Middle frontal gyrus (tissue), 1 donor: ENCODE data around the gene MRGPRE.

Experiments used
- DNase-seq: peaks from one replicate; pipeline ENCODE4 v3.0.0-alpha.2; 2015; ENCODE audit warnings: low spot score; ENCODE audit errors: extremely low spot score

MRGPRE gene

DNA sequence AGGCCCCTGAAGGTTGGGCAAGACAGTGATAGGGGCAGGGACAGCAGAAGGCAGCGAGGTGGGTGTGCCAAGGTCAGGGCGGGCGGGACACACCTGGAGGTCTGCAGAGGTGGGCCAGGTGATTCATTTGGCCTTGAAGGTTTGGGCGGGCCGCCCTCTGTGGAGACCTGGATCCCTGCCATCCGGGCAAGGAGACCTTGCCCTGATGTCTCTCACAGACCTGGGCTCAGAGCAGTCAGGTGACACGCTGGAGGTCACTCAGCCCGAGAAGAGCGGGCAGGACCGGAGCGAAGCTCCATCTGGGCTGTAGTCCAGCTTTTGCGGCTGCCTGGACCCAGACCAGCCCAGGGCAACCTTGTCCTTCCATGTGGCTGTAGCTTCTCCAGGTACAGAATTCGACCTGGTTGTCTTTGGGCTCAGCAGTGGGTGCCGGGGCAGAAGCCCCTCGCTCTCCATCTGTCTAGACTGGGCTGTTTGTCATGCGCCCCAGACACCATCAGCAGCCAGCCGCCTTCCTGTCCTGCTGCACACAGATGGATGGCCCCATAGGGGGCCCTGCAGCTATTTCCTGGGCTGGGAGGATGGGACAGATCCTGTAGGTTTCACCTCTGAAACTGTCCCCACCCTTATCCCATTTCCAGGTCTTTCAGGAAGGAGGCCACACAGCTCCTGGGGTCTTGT lies 16.7 kb downstream of the MRGPRE start:
- DNase-seq: no peak

DNA sequence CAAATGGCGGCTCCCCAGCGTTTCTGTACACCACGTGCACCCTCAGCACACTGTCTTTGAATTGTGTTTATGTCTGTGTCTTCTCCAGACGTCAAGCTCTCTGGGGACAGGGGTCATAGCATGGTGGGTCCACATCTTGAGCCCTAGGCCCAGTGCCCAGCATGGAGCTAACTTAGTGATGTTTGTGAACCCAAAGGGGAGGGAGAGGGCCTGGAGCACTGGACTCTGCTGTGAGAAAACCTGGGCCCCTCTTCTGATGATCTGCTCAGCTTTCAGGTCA lies 17.9 kb downstream of the MRGPRE start:
- no peak for DNase-seq

DNA sequence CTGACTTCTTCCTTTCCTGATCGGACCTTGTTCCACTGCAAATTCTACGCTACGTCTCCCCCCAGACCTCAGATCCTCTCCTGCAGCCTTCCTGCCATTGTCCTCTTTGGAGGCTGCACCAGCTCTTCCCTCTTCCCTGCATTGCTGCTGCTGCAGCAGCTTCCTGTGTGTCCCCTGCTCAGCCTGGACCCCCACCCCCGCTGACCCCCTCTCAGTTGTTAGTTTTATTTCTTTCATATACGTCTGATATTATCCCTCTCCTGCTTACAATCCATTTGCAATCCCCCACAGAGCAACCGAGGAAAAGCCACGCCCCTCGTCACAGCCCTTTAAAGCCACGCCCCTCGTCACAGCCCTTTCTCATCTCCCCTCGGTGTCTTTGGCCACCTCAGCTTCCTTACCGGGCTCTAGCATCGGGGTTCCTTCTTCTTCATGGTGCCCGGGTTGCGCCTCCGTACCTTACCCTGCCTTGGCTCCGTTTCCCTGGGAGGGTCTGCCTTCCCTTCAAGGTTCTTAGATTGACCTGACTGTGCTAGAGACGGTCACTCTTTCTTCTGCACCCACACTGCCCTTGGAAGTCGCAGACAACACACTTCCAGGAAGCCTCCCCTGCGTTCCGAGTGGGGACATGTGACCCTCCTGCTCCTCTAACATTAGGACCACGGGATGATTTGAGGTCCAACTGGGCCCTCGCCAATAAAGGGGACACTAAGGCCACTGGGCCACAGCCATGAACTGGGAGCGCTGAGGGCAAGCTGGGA lies 18.4 kb downstream of the MRGPRE start:
- no peak for DNase-seq

DNA sequence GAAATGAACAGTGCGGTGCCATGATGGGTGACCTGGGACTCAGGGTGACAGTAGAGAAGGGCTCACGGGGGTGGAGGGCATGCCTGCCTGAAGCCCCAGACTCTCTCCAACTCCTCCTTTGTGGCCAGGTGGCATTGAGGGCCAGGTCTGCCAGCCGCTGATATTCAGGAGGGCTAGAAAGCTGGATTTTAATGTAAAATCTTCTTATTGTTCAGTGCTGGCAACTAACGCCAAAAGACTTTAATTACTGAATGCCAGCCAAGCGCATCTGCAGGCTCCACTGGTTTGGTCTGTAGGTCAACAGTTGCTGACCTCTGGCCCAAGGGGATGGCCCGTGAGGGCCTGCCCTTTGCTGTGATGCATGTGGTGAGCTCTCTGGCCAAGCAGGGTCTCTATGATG lies 23.9 kb downstream of the MRGPRE start:
- DNase-seq: no peak

DNA sequence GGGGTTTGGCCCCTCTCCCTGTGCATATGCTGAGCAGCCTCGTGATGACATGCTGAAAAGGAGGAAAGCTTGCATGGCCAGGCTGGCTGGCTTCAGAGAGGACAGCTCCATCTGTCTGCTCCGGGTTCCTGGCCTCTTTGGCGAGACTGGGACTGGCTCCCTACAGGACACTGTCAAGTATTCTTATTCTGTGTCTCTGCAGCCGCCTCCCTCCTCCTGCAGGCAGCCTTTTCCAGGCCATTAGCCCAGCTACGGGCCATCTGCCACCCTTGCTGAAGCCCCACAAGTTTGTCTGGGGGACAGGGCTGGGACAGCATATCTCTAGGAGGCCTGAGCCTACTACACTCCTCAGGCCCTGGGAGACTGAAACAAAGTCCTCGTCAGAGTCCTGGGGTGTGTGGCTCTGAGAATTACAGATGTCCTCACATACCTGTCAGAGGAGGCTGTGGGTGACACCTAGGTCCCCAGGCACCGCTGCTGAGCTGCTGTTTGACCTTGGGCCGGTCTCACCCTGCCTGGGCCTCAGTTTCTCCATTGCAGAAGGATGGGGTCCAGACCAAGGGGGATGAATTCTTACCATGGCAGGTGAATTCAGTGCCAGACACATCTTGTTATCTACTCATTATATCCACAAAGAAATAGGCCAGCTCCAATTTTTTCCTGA lies 24.6 kb downstream of the MRGPRE start:
- no peak for DNase-seq

DNA sequence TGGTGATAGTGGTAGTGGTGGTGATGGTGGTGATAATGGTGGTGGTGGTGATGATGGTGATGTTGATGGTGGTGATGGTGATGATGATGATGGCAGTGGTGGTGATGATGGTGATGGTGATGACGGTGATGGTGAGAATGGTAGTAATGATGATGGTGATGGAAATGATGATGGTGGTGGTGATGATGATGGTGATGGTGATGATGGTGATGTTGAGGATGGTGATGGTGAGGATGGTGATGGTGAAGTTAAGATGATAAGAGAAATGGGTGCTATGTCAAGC lies 25.4 kb downstream of the MRGPRE start:
- DNase-seq: no peak

DNA sequence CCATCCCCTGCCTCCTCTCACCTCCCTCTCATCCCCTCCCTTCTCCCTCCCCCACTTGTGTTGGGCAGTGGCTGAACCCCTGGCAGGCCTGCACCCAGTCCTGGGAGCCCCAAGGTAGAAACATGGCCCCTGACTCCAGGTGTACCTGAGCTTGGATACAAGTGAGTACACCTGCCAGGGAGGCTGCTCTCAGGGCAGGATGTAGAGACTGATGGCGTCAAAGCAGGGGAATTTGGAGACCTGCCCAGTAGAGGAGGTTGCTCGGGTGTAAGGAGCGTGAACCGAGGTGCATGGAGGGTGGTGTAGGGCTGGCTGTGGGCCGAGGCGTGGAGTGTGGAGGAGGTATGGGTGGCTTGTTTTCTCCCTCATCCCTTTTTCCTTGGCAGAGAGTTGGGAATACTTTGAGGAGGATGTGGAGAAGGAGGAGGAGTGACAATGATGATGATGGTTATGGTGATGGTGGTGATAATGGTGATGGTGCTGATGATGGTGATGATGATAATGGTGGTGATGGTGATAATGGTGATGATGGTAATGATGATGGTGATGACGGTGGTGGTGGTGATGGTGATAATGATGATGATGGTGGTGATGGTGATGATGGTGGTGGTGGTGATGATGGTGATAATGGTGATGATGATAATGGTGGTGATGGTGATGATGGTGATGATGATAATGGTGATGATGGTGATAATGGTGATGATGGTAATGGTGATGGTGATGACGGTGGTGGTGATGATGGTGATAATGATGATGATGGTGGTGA lies 25.9 kb downstream of the MRGPRE start:
- no peak for DNase-seq

DNA sequence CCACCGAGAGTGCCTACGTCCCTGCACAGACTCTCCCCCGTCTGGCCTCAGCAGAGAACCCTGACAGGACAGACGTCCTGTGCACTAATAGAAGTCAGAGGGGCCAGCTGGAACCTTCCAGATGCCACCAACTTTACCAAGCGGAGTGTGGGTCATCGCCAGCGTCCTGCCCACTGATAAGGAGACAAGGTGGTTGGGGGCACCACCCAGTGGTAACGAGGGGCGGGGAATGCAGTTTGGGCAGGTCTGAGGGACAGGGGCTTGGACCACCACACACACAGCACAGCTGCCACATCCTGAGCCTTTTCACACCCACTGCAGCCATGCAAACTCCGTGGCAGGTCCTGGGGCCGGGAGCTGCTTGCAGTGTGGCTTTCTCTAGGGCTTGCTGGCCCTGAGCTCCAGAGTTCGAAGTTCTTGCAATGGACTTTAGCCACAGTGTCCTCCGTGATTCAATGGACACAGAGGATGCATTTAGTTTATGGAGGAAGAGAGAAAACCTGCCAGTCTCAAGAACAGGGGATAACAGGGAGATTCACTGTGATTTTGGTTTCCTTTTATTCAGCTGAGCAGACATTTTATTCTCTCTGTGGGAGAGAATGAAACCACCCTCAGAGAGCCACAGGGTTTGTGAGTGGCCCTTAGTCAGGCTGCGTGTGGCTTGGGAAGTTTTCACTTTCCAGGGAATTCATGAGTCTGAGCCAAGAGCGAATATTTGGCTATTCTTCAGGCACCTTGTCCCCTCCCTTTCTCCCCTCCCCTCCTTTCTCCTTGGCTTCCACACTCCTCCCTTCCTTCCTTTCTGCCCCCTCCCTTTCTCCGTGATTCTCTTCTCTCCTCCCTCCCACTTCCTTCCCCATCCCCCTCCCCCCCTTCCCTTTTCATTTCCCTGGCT lies 26.7 kb downstream of the MRGPRE start:
- DNase-seq: no peak

DNA sequence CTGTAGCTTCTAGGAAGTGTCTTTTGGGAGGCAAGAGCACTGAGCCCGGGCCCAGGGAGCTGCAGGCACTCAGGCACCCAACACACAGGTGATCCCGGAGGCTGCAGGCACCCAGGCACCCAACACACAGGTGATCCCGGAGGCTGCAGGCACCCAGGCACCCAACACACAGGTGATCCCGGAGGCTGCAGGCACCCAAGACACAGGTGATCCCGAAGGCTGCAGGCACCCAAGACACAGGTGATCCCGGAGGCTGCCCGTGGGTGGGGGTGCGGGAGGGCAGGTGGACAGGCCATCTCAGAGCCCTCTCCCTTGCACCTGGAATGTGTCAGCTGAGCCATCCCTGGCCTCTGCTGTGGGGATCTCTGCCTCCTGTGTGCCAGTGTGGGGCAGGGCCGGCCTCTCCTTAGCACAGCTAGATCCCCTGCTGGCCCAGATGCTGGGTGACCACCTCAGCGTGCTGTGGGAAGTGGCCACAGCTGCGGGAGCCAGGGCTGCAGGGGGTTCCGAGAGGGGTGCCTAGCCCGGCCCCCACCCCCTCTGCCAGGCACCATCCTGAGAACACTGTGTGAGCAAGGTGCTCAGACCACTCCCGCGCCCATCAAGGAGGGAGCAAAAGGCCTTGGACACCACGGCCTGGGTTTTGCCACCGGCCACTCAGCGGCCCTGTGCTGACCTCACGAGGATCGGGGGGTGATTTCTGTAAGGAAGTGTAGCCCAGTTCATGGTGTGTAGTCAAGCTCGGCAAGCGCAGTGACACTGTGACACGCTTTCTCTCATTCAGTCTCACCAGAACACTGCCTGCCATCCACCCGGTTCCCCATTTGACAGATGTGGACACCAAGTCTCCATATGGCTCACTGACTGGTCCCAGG lies 27.8 kb downstream of the MRGPRE start:
- DNase-seq: no peak

DNA sequence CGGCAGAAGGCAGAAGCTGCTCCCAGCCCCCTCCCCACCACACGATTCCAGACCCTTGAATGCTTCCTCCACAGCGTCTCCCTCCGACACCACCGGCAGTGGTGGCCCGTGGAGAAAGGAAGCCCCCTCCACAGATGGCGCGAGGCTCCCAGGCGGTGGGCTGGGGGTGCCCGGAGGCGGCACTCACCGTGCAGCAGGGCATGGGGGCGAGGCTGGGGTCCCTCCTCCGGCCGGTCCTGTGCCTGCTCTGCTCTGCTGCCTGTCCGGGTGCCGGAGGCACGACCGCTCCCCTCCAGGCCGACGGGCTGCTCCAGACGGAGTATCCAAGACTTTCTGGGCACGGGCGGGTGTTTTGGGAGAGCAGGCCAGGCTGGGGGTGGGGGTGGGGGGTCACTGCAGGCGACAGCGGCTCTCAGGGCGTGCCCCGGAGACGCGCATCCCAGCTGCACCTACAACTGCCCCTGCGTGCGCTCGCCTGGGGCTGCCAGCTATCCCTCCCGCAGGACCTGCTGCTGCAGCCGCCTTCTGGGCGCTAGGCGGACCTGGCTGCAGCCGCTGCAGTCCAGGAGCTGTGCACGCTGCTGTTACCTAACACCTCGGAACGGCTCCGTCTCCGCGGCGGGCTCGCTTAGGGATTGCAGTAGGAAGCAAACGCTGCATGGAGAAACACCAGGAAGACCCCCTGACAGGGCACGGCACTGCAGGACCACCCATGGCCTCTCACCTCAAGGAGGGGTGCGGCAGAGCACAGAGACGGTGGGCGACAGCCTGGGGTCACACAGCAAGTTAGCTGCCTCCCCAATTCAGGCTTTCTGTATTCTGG lies 28.8 kb downstream of the MRGPRE start:
- no peak for DNase-seq

DNA sequence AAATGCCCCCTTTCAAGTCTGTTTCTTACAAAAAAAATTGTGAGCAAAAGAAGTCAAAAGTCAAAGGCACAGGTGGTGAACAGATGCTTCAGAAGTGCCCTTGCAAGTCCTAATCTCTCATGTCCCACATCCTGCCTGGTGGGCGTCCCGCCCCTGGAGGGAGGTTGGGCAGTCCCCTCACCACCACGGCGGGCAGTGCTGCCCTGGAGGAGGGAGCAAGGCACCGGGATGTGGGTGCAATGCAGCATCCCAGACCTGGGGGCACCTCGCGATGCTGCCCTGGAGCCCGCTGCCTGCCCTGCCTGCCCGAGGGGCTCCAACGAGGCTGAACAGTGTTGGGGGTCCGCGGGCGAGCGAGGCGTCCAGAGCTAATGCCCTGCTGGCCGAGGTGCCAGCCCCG lies 29.5 kb downstream of the MRGPRE start:
- DNase-seq: no peak

DNA sequence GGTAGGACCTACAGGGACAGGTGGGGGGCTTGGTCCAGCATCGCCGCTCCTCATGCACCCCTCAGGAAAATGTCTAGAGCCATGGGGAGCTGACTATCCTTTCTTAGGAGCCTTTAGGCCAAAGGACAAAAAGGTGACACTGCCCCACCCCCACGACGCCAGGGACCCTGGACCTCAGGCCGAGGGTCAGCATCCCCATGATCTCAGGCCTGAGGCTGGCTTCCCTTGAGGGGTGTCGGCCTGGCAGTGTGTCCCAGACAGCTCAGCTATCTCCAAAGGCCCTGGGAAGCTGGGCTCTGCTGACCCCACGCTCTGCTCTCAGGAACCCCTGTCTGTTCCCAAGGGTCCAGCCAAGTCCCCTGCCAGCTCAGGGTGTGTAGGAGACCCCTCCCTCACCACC lies 29.9 kb downstream of the MRGPRE start:
- DNase-seq: no peak

DNA sequence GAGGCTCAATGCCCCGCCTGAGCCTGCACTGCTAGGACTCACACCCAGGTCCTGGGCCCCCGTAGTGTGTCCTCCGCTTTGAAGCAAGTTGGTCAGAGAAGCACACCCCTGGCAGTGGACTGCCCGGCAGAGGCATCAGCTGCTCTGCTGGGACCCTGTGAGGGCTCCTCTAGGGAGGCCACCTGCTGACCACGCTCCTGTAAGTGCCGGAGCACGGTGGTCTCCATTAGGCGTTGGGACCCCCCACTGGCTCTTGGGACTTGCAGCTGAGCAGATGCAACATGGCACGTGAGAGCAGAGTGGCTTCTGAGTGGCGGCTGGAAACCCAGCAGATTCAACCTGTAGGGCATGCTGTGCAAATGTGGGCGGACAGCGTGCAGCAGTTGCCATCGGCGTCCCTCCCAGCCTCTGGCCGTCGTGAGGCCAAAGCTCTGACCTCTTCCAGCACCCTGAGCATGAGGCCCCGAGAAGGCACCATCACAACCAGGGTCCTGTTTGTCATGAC lies 30.5 kb downstream of the MRGPRE start:
- no peak for DNase-seq

DNA sequence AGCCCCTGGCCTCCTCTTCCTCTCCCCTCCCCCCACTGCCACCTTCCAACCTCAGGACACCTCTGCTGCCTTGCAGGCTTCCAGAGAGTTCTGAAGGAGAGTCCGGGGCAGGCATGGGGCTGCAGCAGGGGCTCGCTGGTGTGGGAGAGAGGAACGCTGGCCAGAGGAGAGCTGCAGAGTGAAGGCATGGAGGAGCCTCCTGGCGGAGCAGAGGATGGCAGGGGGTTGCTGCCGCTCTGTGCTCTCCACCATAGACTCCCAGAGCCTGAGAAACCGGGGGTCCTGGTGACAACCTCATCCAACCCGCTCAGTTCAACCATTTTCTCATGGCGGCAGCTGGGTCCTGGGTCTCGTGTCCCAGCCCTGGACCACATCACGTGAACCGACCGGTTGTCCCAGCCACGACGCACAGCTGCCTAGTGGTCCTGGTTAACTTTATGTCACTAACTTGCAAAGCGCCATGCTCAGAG lies 31.1 kb downstream of the MRGPRE start:
- no peak for DNase-seq

DNA sequence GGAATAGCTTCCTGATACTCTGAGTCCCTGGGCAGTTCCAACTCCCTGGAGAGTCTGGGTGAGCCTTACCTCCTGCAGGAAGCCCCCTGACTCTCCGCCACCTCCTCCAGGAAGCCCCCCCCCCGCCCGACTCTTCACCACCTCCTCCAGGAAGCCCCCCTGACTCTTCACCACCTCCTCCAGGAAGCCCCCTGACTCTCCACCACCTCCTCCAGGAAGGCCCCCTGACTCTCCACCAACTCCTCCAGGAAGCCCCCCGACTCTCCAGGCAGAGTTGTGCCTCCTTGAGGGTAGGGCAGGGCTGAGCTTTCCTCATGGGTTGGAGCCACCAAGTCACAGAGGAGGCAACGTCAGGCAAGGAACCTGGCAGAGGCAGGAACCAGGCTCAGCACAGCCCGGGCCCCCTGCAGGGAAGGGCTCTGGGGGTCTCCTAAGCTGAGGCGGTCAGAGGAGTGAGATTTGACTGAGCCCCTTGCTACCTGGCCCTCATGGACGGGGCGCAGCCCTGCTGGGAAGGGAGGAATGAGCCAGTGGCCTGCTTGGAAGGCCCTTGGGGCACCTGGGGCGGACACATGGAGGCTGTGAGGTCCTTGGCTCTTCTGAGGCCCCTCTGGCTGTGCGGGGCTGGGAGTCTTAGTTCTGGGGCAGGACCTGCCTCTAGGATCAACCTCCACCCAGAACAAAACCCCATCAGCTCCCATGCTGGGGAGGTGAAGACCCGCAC lies 31.7 kb downstream of the MRGPRE start:
- DNase-seq: no peak

DNA sequence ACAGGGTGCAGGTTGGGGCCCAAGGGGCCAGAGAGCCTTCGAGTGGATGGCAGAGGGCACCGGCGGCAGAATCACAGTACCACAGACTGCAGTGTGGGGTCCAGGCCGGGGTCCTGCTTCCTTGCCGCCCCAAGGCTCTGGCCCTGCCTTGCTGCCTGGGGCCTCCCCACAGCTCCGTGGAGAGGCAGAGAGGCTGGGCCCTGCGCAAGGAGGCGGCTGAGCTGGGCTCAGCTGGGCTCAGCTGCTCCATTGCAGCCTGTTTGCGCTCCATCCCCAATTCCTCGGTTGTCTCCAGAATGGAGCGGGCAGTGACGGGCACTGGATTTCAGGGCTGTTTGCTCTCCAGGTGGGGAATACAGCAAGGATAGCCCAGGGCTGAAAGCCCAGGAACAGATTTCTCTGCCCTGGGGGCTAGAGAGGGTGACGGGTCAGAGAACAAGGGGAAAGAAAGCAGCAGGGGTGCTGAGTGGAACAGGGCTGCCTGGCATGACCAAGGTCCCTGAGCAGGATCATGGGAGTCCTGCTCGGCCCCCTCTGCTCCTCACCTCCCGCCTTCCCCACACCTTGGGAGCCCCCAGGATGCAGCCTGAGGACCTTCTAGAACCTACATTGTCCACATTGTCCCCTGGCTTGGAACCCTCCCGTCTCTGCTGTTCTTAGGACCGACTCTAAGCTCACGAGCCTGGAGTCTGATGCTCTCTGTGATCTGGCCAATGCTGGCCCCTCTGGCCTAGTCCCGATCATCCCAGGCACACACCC lies 32.5 kb downstream of the MRGPRE start:
- no peak for DNase-seq

DNA sequence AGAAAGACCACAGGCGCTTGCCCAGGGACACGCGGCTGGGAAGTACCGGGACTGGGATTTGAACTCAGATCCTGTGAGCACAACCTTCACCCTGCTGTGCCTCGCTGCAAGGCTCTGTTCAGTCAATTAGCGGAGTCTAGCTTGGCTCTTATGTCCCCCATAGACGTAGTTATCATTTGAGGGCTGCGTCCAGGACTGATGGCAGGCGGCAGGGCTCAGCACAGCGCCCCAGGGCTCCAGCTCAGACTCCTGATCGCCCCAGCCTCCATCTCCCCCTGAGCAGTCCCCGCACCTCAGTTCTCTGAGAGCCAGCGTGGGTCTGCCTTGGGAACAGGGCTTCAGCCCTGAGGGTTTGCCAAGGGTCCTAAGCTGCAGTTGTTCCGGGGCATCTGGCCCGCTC lies 33.4 kb downstream of the MRGPRE start:
- no peak for DNase-seq
